Measurements from ENCODE around the gene SUMO2.

SUMO2 gene

DNA sequence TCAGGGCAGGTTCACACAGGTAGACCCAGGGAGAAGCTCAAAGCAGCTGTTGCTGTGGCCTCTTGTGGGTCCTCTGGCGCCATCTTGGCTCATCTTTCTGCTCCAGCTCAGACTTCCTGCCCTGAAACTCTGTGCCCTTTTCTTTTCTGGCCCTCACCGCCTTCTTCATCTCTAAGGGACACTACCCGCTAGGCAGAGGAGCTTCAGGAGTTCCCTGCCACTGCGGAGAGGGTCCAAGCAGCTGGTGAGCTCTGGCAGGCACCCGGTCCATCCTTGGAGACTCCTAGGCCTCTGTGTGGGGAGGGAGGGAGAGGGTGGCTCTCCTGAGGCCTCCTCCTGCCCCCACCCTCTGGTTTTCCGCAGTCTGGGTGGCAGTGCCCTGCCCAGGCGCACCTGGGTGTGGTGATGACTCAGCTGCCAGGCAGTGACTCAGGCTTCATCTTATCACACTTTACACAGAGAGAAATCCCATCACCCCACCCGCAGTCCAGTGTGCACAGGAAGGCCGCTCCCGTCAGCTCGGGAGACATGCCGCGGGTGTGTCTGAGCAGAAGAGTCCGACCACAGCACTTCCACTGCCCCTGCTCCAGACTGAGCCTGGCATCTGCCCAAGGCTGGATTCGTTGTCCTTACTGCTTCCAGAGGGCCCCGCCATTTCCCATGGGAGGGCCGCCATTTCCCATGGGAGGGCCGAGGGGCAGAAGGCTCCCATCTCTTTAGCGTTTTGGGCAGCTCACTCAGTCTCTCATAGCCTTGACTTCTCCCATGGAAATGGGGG is 58.5 kb downstream of the SUMO2 start:
- Histone ChIP-seq H3K9me3 (ENCODE audit: control insufficient read depth, insufficient read depth, low read depth, low read length) (no peaks in the 10 kb centered on the region), H3K4me3 (ENCODE audit: low read depth, low read length) (no peak overlapping the region), H3K27ac (ENCODE audit: extremely low read depth, low read depth, low read length) (peak overlapping the region; percentile 32; the same call in 1 of the 2 replicates), H3K36me3 (ENCODE audit: control insufficient read depth in 2 of 2, insufficient read depth in 1 of 2, low read length in 2 of 2) (peaks cover 3 to 42% of the 10 kb centered on the region in 2 experiments; a peak in 2 of 3 replicates), H3K4me1 (ENCODE audit: control insufficient read depth, insufficient read depth, low read length) (0 out of 2 replicates have a peak, but pooled peaks cover 4% of the 10 kb centered on the region)
- ChIA-PET POLR2A (interaction anchor here (0.6 to 3.2 kb wide), 15 partner anchors 8 to 165 kb away, joined by 3 to 21 read pairs (median 4); partner anchors contain the start of genes ARMC7, ATP5PD, GGA3 and HID1), CTCF (interaction anchor here (0.6 to 6.0 kb wide), 11 partner anchors 7 to 146 kb away, joined by 3 to 77 read pairs (median 3); partner anchors contain the start of gene NT5C)
- TF ChIP-seq ZNF24 (tag by site-specific recombination; IDR thresholded peaks at IDR 0.05) = peak; percentile 17; the same call in 1 of the 2 replicates
- TF ChIP-seq, protein P1, sequence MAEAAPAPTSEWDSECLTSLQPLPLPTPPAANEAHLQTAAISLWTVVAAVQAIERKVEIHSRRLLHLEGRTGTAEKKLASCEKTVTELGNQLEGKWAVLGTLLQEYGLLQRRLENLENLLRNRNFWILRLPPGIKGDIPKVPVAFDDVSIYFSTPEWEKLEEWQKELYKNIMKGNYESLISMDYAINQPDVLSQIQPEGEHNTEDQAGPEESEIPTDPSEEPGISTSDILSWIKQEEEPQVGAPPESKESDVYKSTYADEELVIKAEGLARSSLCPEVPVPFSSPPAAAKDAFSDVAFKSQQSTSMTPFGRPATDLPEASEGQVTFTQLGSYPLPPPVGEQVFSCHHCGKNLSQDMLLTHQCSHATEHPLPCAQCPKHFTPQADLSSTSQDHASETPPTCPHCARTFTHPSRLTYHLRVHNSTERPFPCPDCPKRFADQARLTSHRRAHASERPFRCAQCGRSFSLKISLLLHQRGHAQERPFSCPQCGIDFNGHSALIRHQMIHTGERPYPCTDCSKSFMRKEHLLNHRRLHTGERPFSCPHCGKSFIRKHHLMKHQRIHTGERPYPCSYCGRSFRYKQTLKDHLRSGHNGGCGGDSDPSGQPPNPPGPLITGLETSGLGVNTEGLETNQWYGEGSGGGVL (tag by site-specific recombination; IDR thresholded peaks at IDR 0.05) = peak; percentile 79
- TF ChIP-seq, protein P2, sequence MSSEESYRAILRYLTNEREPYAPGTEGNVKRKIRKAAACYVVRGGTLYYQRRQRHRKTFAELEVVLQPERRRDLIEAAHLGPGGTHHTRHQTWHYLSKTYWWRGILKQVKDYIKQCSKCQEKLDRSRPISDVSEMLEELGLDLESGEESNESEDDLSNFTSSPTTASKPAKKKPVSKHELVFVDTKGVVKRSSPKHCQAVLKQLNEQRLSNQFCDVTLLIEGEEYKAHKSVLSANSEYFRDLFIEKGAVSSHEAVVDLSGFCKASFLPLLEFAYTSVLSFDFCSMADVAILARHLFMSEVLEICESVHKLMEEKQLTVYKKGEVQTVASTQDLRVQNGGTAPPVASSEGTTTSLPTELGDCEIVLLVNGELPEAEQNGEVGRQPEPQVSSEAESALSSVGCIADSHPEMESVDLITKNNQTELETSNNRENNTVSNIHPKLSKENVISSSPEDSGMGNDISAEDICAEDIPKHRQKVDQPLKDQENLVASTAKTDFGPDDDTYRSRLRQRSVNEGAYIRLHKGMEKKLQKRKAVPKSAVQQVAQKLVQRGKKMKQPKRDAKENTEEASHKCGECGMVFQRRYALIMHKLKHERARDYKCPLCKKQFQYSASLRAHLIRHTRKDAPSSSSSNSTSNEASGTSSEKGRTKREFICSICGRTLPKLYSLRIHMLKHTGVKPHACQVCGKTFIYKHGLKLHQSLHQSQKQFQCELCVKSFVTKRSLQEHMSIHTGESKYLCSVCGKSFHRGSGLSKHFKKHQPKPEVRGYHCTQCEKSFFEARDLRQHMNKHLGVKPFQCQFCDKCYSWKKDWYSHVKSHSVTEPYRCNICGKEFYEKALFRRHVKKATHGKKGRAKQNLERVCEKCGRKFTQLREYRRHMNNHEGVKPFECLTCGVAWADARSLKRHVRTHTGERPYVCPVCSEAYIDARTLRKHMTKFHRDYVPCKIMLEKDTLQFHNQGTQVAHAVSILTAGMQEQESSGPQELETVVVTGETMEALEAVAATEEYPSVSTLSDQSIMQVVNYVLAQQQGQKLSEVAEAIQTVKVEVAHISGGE (tag by site-specific recombination; conservative IDR thresholded peaks at IDR 0.05; ENCODE audit: low read depth) = peak; percentile 72
- TF ChIP-seq, protein P3, sequence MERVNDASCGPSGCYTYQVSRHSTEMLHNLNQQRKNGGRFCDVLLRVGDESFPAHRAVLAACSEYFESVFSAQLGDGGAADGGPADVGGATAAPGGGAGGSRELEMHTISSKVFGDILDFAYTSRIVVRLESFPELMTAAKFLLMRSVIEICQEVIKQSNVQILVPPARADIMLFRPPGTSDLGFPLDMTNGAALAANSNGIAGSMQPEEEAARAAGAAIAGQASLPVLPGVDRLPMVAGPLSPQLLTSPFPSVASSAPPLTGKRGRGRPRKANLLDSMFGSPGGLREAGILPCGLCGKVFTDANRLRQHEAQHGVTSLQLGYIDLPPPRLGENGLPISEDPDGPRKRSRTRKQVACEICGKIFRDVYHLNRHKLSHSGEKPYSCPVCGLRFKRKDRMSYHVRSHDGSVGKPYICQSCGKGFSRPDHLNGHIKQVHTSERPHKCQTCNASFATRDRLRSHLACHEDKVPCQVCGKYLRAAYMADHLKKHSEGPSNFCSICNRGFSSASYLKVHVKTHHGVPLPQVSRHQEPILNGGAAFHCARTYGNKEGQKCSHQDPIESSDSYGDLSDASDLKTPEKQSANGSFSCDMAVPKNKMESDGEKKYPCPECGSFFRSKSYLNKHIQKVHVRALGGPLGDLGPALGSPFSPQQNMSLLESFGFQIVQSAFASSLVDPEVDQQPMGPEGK (tag by site-specific recombination; IDR thresholded peaks at IDR 0.05) = peak; percentile 52
- TF ChIP-seq KLF7 (tag by site-specific recombination; IDR thresholded peaks at IDR 0.05; ENCODE audit: borderline replicate concordance) = peak; percentile 38; the same call in 1 of the 2 replicates
- no peak for TF ChIP-seq ZNF707 (tag by site-specific recombination; IDR thresholded peaks at IDR 0.05)
- TF ChIP-seq KLF1 (tag by site-specific recombination; IDR thresholded peaks at IDR 0.05) = peak; percentile 100
- TF ChIP-seq, protein P4, sequence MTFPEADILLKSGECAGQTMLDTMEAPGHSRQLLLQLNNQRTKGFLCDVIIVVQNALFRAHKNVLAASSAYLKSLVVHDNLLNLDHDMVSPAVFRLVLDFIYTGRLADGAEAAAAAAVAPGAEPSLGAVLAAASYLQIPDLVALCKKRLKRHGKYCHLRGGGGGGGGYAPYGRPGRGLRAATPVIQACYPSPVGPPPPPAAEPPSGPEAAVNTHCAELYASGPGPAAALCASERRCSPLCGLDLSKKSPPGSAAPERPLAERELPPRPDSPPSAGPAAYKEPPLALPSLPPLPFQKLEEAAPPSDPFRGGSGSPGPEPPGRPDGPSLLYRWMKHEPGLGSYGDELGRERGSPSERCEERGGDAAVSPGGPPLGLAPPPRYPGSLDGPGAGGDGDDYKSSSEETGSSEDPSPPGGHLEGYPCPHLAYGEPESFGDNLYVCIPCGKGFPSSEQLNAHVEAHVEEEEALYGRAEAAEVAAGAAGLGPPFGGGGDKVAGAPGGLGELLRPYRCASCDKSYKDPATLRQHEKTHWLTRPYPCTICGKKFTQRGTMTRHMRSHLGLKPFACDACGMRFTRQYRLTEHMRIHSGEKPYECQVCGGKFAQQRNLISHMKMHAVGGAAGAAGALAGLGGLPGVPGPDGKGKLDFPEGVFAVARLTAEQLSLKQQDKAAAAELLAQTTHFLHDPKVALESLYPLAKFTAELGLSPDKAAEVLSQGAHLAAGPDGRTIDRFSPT (tag by site-specific recombination; IDR thresholded peaks at IDR 0.05) = peak; percentile 72
- 0 out of 2 replicates have a peak, but pooled peaks have one; percentile 44 for TF ChIP-seq KLF8 (tag by site-specific recombination; IDR thresholded peaks at IDR 0.05)
- 0 out of 2 replicates have a peak, but pooled peaks have one; percentile 26 for TF ChIP-seq ZNF366 (tag by site-specific recombination; conservative IDR thresholded peaks at IDR 0.05)
- TF ChIP-seq GLIS1 (tag by site-specific recombination; IDR thresholded peaks at IDR 0.05) = 0 out of 2 replicates have a peak, but pooled peaks have one; percentile 14
- TF ChIP-seq IKZF3 (tag by site-specific recombination; IDR thresholded peaks at IDR 0.05) = 0 out of 2 replicates have a peak, but pooled peaks have one; percentile 34
- 0 out of 2 replicates have a peak, but pooled peaks have one; percentile 25 for TF ChIP-seq ZEB2 (tag by site-specific recombination; IDR thresholded peaks at IDR 0.05)
- TF ChIP-seq, protein P5, sequence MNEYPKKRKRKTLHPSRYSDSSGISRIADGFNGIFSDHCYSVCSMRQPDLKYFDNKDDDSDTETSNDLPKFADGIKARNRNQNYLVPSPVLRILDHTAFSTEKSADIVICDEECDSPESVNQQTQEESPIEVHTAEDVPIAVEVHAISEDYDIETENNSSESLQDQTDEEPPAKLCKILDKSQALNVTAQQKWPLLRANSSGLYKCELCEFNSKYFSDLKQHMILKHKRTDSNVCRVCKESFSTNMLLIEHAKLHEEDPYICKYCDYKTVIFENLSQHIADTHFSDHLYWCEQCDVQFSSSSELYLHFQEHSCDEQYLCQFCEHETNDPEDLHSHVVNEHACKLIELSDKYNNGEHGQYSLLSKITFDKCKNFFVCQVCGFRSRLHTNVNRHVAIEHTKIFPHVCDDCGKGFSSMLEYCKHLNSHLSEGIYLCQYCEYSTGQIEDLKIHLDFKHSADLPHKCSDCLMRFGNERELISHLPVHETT (tag by site-specific recombination; IDR thresholded peaks at IDR 0.05) = 0 out of 2 replicates have a peak, but pooled peaks have one; percentile 21
- TF ChIP-seq ZNF600 (tag by site-specific recombination; IDR thresholded peaks at IDR 0.05) = peak; percentile 90
- TF ChIP-seq, protein P6, sequence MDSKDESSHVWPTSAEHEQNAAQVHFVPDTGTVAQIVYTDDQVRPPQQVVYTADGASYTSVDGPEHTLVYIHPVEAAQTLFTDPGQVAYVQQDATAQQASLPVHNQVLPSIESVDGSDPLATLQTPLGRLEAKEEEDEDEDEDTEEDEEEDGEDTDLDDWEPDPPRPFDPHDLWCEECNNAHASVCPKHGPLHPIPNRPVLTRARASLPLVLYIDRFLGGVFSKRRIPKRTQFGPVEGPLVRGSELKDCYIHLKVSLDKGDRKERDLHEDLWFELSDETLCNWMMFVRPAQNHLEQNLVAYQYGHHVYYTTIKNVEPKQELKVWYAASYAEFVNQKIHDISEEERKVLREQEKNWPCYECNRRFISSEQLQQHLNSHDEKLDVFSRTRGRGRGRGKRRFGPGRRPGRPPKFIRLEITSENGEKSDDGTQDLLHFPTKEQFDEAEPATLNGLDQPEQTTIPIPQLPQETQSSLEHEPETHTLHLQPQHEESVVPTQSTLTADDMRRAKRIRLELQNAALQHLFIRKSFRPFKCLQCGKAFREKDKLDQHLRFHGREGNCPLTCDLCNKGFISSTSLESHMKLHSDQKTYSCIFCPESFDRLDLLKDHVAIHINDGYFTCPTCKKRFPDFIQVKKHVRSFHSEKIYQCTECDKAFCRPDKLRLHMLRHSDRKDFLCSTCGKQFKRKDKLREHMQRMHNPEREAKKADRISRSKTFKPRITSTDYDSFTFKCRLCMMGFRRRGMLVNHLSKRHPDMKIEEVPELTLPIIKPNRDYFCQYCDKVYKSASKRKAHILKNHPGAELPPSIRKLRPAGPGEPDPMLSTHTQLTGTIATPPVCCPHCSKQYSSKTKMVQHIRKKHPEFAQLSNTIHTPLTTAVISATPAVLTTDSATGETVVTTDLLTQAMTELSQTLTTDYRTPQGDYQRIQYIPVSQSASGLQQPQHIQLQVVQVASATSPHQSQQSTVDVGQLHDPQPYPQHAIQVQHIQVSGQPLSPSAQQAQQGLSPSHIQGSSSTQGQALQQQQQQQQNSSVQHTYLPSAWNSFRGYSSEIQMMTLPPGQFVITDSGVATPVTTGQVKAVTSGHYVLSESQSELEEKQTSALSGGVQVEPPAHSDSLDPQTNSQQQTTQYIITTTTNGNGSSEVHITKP (tag by site-specific recombination; IDR thresholded peaks at IDR 0.05) = peak; percentile 73
- TF ChIP-seq KLF10 (tag by site-specific recombination; IDR thresholded peaks at IDR 0.05) = no peak
- TF ChIP-seq SP3 (tag by site-specific recombination; IDR thresholded peaks at IDR 0.05) = no peak
- peak; percentile 59 for TF ChIP-seq SP7 (tag by site-specific recombination; IDR thresholded peaks at IDR 0.05)
